Stimulated activated naive CD8-positive, alpha-beta T cell treated with anti-CD3 and anti-CD28 coated beads, Interleukin-15, Interleukin-2, amounts not matched to agents 100 U/mL and 50 U/mL, for 24 hours (primary cell): ENCODE results near the gene HACD1.

Experiments used
- ATAC-seq: fragments of 150-1000 bp; cut with Tn5 transposase; one replicate; pipeline ENCODE4 v1.10.0; 2021
- DNase-seq: peaks from one replicate; pipeline ENCODE4 v3.0.0; 2021

HACD1 gene

DNA sequence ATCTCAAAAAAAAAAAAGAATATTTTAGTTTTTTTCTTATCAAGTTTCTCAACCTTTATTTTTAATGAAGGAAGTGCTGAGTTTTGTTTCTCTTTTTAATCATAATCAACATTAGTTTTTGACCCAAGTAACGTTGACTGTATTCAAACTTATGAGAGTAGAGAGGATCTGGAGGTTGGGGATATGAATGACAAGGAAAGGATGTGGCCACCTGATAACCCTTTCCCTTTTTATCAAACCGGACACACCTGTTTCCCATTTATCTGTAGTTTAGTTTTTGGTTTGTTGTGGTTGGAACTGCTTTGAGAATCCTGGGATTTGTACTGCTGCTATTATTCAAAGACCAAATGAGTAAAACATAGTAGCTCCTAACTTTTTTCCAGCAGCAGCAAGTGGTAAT is 38.6 kb downstream of the HACD1 start:
- DNase-seq, result no peak
- no peak for ATAC-seq

DNA sequence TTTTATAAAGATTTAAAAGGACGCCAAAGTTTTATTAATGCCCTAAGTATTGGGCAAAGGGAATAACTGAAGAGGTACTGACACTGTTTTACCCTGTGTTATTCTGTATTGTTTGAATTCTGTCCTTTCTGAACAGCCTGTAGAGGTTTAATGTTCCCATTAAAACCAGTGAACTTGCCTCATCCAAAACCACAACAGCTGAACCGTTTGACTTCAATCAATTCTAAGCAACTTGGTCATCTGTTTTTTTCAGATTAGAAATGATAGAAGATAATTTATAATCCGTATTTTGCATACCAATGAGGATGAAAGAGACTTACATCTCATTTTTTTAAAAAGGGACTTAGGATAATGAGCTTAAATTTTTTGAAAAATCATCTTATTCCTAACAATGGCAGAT is 40.4 kb downstream of the HACD1 start:
- DNase-seq, result no peak

DNA sequence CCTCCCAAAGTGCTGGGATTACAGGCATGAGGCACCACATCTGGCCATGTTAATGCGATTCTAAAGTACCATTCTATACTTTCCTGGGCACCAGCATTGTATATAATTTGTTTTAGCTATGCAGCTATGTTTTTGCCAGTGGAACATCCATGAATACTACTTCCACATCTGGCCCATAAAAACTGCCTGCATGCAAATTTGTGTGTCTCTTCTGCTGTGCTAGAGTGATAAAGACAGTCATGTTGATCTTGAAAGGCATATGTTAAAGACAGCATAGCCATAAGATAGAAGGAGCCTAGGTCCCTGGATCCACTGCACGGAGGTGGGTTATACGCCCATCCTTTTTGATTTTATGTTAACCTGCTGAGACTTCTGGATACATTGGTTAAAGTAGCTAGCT is 52.3 kb downstream of the HACD1 start:
- no peak for ATAC-seq
- DNase-seq, result no peak

More for the DNA sequence above, 40.4 kb downstream of the HACD1 start:
- ATAC-seq, result no peak

DNA sequence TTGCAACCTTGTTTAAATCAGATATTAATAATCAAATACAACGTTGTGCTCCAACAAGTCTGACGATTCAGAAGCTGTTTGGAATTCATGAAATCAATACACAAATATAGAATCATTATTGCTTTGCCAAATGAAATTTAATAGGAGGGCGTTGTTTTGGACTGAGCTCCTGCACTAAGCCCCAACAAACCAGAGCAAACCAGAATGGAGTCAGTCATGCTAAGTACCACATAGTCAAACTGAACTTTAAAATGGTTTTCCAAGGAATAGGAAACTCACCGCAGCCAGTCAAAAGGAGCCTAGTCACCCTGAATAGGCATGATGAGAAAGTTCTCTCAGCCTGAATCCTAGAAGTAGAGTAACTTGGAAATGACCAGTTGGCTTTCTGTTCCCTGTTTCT is 53.7 kb downstream of the HACD1 start:
- DNase-seq (no peak), ATAC-seq (no peak)

DNA sequence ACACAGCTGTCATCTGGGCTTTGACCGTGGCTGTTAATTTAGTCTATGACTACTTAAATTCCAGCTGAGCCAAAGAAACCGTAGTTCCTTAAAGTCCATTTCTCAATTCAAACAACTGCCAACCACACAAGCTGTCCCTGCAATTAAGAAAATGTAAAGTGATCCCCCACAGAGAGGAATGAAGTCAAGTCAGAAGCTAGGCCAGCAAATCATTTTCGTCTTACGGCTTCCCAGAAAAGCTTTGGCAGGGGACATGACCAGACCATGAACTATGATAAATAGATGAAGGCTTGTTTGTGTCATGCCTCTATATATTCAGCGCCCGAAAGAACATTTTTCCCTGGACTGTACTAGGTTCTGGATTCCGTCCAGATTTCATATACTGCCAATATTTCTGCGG is 54.6 kb downstream of the HACD1 start:
- ATAC-seq (no peak), DNase-seq (no peak)

DNA sequence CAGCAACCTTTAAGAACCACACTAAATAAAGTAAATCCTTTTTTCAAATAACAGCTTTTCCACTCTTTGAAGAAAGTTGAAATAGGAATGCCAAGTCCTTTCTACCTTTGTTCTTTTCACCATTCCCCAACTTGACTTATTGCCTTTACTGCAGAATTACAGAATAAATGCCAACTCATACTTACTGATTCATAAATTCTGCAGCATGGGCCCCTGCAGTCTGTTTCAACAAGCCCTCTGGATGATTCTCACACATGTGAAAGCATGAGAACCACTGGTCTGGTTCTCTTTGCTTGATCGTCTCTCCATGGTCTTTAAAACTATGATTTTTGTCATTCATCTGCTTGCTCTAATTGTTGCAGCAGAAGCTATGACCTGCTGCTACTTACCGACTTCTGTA is 56.1 kb downstream of the HACD1 start:
- no peak for ATAC-seq
- no peak for DNase-seq

DNA sequence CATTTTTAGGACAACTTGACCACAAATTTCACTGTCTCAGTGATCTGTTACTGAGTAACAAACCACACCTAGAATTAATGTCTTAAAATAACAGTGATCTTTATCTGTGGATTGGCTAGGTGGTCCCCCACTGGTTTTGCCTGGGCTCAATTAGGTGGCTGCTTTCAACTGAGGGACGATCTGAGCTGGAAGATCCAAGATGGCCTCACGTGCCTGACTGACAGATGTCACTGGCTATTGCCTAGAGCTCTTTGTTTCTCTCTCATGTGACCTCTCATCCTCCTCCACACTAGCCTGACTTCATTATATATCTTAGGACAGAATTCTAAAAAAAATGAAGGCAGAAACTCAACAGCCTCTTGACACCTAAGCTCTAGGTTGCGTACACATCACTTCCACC is 59.7 kb downstream of the HACD1 start:
- DNase-seq (no peak), ATAC-seq (no peak)

DNA sequence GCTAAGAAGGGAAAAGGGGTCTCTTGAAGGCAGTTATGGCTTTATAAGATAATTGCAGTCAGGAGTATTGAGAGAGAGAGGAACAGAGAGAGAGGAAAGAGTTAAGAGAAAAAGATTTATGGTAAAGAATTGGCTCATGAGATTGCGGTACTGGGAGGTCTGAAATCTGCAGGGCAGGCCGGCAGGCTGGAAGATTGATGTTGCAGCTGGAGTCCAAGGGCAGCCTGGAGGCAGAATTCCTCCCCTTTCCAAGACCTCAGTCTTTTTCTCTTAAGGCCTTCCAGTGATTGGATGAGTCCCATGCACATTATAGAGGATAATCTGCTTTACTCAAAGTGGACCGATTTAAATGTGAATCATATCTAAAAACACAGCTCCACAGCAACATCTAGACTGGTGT is 68.4 kb downstream of the HACD1 start:
- ATAC-seq (no peak), DNase-seq (no peak)

DNA sequence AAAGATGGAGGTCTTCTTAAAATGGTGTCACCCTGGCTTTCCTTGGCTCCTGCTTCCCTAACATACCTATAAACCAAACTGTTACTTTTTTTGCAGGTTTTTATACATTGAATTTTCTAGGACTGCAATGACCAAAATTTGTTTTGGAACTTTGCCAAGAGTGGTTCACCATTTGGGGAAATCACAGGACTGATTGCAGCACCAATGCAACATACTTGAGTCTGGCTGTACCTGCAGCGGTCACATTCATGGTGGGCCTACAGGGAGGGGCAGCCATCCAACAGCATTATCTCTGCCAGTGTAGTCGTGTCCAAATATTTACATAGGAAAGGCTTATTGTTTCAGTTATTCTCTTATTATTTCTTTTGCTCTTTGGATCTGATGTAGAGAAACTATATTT is 69.0 kb downstream of the HACD1 start:
- no peak for ATAC-seq
- DNase-seq, result no peak

DNA sequence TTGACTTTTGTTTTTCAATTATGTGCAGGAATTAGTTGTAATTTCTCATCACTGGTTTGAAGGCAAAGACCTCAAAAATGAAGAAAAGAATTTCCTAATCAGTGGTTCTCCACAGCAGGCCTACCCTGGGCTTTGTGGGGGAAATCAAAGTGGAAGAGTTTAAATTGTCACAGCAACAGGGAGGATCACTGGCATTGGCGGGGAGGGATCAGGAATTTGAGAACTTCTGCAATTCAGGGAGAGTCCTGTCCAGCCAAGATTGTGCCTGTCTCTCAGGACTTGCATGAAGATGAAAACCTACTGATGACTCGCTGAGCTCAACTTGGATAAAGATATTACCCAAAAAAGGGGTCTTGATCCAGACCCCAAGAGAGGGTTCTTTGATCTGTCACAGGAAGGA is 70.1 kb downstream of the HACD1 start:
- no peak for DNase-seq
- ATAC-seq, result no peak

DNA sequence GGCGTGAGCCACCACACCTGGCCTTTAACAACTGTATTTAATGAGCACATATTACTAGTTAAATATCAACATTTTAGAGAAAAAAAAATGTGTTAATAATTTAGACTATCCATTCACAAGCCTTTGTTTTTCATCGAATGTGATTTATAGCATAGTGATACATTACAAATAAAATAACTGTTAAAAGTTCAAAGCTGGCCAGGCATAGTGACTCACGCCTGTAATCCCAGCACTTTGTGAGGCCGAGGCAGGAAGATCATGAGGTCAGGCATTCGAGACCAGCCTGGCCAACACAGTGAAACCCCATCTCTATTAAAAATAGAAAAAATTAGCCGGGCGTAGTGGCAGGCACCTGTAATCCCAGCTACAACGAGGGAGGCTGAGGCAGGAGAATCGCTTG is 72.7 kb downstream of the HACD1 start:
- DNase-seq (no peak), ATAC-seq (no peak)
